ENCODE measurements around the gene MIEN1.

- TF ChIP-seq CTCF (IDR thresholded peaks at IDR 0.05) (no peak), POLR2A (IDR thresholded peaks at IDR 0.05) (no peak), POLR2AphosphoS5 (IDR thresholded peaks at IDR 0.05) (peak in 1 of 3 donors; percentile 35), EP300 (IDR thresholded peaks at IDR 0.05) (no peak)
Measured at GRCh38 chr17:39706921-39707337, 23.4 kb downstream of the MIEN1 start.

Measured in stomach (tissue), 4 donors.